ENCODE measurements around the gene RIGI. TPM values are rescaled to one million over a fixed set of nuclear protein-coding genes. Genes with fewer than 3 reads are reported as not detected.

Gene RIGI
- total and polyA plus RNA-seq, 4 experiments from 2014 or later, result 19.4 to 32.0 (median 25.6) TPM

GRCh38 chr9:32503008-32503407, 23.0 kb downstream of the RIGI start:
- ChIA-PET CTCF (ENCODE audit: partially characterized antibody) (interaction anchor here (0.8 kb wide), 1 partner anchor 71 kb away, joined by 5 read pairs; no protein-coding TSS in a partner anchor), POLR2A (ENCODE audit: partially characterized antibody) (interaction anchor here (1.2 kb wide), 1 partner anchor 23 kb away, joined by 3 read pairs; the partner anchor contains the start of gene RIGI)
- intact Hi-C loops (cut with micrococcal nuclease), result no loop called here

GRCh38 chr9:32502464-32502863, 23.5 kb downstream of the RIGI start:
- H3K27me3 Mint-ChIP-seq, result no peaks in the 10 kb centered on the region
- H3K27me3 ChIP-seq (ENCODE audit: insufficient read depth, low read length), result no peaks in the 10 kb centered on the region
- ChIA-PET CTCF (ENCODE audit: partially characterized antibody) (no interaction called here), POLR2A (ENCODE audit: partially characterized antibody) (interaction anchor here (1.2 kb wide), 1 partner anchor 23 kb away, joined by 3 read pairs; the partner anchor contains the start of gene RIGI)
- H3K27ac ChIP-seq (ENCODE audit: low read depth, low read length), result no peak overlapping the region
- no peak for DNase-seq
- H3K36me3 ChIP-seq (ENCODE audit: insufficient read depth, low read length), result peaks cover 12% of the 10 kb centered on the region
- intact Hi-C loops (cut with micrococcal nuclease), result no loop called here
- H3K36me3 Mint-ChIP-seq, result peaks cover 27 to 38% of the 10 kb centered on the region in 2 donors
- peak overlapping the region in 6 of 7 donors; percentile 17 to 82 (median 54) for H3K27ac Mint-ChIP-seq
- H3K9me3 ChIP-seq (ENCODE audit: control insufficient read depth in 1 of 2, low read length in 2 of 2), result no peaks in the 10 kb centered on the region
- H3K9me3 Mint-ChIP-seq, result no peaks in the 10 kb centered on the region
- H3K4me1 ChIP-seq (ENCODE audit: insufficient read depth, low read length), result no peaks in the 10 kb centered on the region
- peaks cover 3 to 16% (median 7%) of the 10 kb centered on the region in 4 donors for H3K4me1 Mint-ChIP-seq
- no peak overlapping the region for H3K4me3 ChIP-seq (ENCODE audit: low read length in 2 of 2)
- H3K4me3 Mint-ChIP-seq, result no peak overlapping the region

More at GRCh38 chr9:32503008-32503407, 23.0 kb downstream of the RIGI start:
- no peak overlapping the region for H3K27ac ChIP-seq (ENCODE audit: low read depth, low read length)
- DNase-seq, result no peak
- H3K4me1 ChIP-seq (ENCODE audit: insufficient read depth, low read length), result no peaks in the 10 kb centered on the region
- Mint-ChIP-seq H3K4me3 (no peak overlapping the region), H3K36me3 (peaks cover 25 to 36% of the 10 kb centered on the region in 2 donors), H3K27ac (peak overlapping the region; percentile 3 to 82 (median 63)), H3K9me3 (no peaks in the 10 kb centered on the region), H3K4me1 (peaks cover 7 to 16% (median 9%) of the 10 kb centered on the region in 4 donors), H3K27me3 (no peaks in the 10 kb centered on the region)
- no peaks in the 10 kb centered on the region for H3K27me3 ChIP-seq (ENCODE audit: insufficient read depth, low read length)
- no peak overlapping the region for H3K4me3 ChIP-seq (ENCODE audit: low read length in 2 of 2)
- H3K36me3 ChIP-seq (ENCODE audit: insufficient read depth, low read length), result peaks cover 11% of the 10 kb centered on the region
- no peaks in the 10 kb centered on the region for H3K9me3 ChIP-seq (ENCODE audit: control insufficient read depth in 1 of 2, low read length in 2 of 2)

DNA sequence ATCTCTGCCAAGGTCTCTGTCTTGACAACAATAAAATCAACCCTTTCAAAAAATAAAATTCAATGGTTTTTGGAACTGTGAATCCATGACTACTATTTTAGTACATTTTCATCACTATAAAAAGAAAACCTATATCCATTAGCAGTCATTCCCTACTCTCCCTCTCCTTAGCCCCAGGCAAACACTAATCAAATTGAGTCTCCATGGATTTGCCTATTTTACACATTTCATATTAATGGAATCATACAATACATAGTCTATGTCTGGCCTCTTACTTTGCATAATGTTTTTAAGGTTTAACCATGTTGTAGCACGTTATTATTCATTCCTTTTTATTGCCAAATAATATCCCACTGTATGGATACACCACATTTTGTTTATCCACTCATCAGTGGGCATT, 24.1 kb downstream of the RIGI start:
- H3K27ac Mint-ChIP-seq, result no peak overlapping the region
- H3K27ac ChIP-seq (ENCODE audit: low read depth, low read length), result no peak overlapping the region
- intact Hi-C loops (cut with micrococcal nuclease), result no loop called here
- H3K27me3 Mint-ChIP-seq, result no peaks in the 10 kb centered on the region
- H3K36me3 ChIP-seq (ENCODE audit: insufficient read depth, low read length), result peaks cover 12% of the 10 kb centered on the region
- ChIA-PET CTCF (ENCODE audit: partially characterized antibody) (no interaction called here), POLR2A (ENCODE audit: partially characterized antibody) (interaction anchor here (1.2 kb wide), 1 partner anchor 24 kb away, joined by 3 read pairs; the partner anchor contains the start of gene RIGI)
- no peak overlapping the region for H3K4me3 Mint-ChIP-seq
- peaks cover 3 to 16% (median 7%) of the 10 kb centered on the region in 4 donors for H3K4me1 Mint-ChIP-seq
- no peaks in the 10 kb centered on the region for H3K9me3 ChIP-seq (ENCODE audit: control insufficient read depth in 1 of 2, low read length in 2 of 2)
- no peaks in the 10 kb centered on the region for H3K27me3 ChIP-seq (ENCODE audit: insufficient read depth, low read length)
- no peaks in the 10 kb centered on the region for H3K4me1 ChIP-seq (ENCODE audit: insufficient read depth, low read length)
- H3K36me3 Mint-ChIP-seq, result peaks cover 28 to 39% of the 10 kb centered on the region in 2 donors
- no peak overlapping the region for H3K4me3 ChIP-seq (ENCODE audit: low read length in 2 of 2)
- no peaks in the 10 kb centered on the region for H3K9me3 Mint-ChIP-seq
- DNase-seq, result no peak

DNA sequence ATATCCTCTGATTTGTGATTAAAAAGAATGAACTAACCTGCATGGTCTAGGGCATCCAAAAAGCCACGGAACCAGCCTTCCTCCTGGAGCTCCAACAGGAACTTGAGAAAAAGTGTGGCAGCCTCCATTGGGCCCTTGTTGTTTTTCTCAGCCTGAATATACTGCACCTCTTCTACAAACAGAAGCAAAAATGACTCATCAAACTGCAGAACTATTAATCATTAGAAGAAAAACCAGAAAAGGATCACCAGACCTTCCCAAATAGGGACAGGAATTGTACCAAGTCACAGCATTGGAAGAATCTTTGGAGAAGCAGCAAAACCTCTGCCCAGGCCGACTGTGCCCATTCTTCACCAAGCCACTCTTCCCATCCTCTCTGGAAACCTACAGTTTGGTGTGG, 25.2 kb downstream of the RIGI start:
- intact Hi-C loops (cut with micrococcal nuclease), result no loop called here
- Mint-ChIP-seq H3K9me3 (no peaks in the 10 kb centered on the region), H3K4me1 (peaks cover 3 to 8% (median 5%) of the 10 kb centered on the region in 4 donors), H3K27me3 (no peaks in the 10 kb centered on the region), H3K36me3 (peaks cover 39 to 50% of the 10 kb centered on the region in 2 donors), H3K4me3 (no peak overlapping the region), H3K27ac (peak overlapping the region in 3 of 7 donors; percentile 8 to 57 (median 25))
- Histone ChIP-seq H3K27ac (ENCODE audit: low read depth, low read length) (no peak overlapping the region), H3K9me3 (ENCODE audit: control insufficient read depth in 1 of 2, low read length in 2 of 2) (no peaks in the 10 kb centered on the region), H3K4me1 (ENCODE audit: insufficient read depth, low read length) (no peaks in the 10 kb centered on the region), H3K36me3 (ENCODE audit: insufficient read depth, low read length) (peaks cover 12% of the 10 kb centered on the region), H3K27me3 (ENCODE audit: insufficient read depth, low read length) (no peaks in the 10 kb centered on the region), H3K4me3 (ENCODE audit: low read length in 2 of 2) (no peak overlapping the region)
- ChIA-PET POLR2A (ENCODE audit: partially characterized antibody) (no interaction called here), CTCF (ENCODE audit: partially characterized antibody) (interaction anchor here (2.5 kb wide), 1 partner anchor 122 kb away, joined by 8 read pairs; no protein-coding TSS in a partner anchor)
- no peak for DNase-seq

DNA sequence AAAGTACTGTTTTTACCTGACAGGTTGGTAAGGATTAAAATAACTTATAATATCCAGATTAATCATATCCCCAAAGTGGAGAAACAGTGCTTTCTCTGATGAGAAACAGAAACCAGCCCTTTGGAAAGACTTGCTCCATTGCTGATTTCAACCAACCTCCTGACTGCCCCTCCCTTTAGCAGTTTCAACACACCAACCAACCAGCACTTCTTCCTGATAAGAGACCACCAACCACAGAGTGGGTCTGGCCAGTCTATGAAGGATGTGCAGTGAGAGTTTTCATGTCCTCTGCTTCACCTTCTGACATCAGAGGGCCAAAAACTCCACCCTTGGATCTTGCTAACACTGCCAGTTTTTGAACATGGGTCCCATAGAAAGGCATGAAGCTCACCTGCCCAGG, 28.1 kb downstream of the RIGI start:
- Histone ChIP-seq H3K36me3 (ENCODE audit: insufficient read depth, low read length) (peaks cover 12% of the 10 kb centered on the region), H3K4me1 (ENCODE audit: insufficient read depth, low read length) (no peaks in the 10 kb centered on the region), H3K9me3 (ENCODE audit: control insufficient read depth in 1 of 2, low read length in 2 of 2) (no peaks in the 10 kb centered on the region), H3K27me3 (ENCODE audit: insufficient read depth, low read length) (no peaks in the 10 kb centered on the region), H3K27ac (ENCODE audit: low read depth, low read length) (no peak overlapping the region), H3K4me3 (ENCODE audit: low read length in 2 of 2) (no peak overlapping the region)
- Mint-ChIP-seq H3K9me3 (no peaks in the 10 kb centered on the region), H3K36me3 (peaks cover 44 to 59% of the 10 kb centered on the region in 2 donors), H3K4me1 (peaks cover 2 to 6% (median 4%) of the 10 kb centered on the region in 4 donors), H3K27ac (peak overlapping the region in 3 of 7 donors; percentile 18 to 59 (median 37)), H3K4me3 (no peak overlapping the region), H3K27me3 (no peaks in the 10 kb centered on the region)
- intact Hi-C loops (cut with micrococcal nuclease), result no loop called here
- ChIA-PET CTCF (ENCODE audit: partially characterized antibody) (interaction anchor here (0.6 to 1.2 kb wide), 3 partner anchors 46 to 115 kb away, joined by 3 to 4 read pairs (median 3); no protein-coding TSS in a partner anchor), POLR2A (ENCODE audit: partially characterized antibody) (no interaction called here)
- no peak for DNase-seq

GRCh38 chr9:32490601-32491000, 35.4 kb downstream of the RIGI start:
- Histone ChIP-seq H3K9me3 (ENCODE audit: control insufficient read depth in 1 of 2, low read length in 2 of 2) (no peaks in the 10 kb centered on the region), H3K4me3 (ENCODE audit: low read length in 2 of 2) (no peak overlapping the region), H3K27ac (ENCODE audit: low read depth, low read length) (no peak overlapping the region), H3K36me3 (ENCODE audit: insufficient read depth, low read length) (peaks cover 34% of the 10 kb centered on the region), H3K27me3 (ENCODE audit: insufficient read depth, low read length) (no peaks in the 10 kb centered on the region), H3K4me1 (ENCODE audit: insufficient read depth, low read length) (no peaks in the 10 kb centered on the region)
- Mint-ChIP-seq H3K9me3 (no peaks in the 10 kb centered on the region), H3K4me3 (no peak overlapping the region), H3K27ac (peak overlapping the region in 2 of 7 donors; percentile 35 to 63), H3K4me1 (peaks cover 0 to 3% (median 0%) of the 10 kb centered on the region in 4 donors), H3K27me3 (no peaks in the 10 kb centered on the region), H3K36me3 (peaks cover 46 to 71% of the 10 kb centered on the region in 2 donors)
- intact Hi-C loops (cut with micrococcal nuclease), result no loop called here
- no peak for DNase-seq
- ChIA-PET POLR2A (ENCODE audit: partially characterized antibody) (interaction anchor here (1.4 kb wide), 1 partner anchor 60 kb away, joined by 3 read pairs; no protein-coding TSS in a partner anchor), CTCF (ENCODE audit: partially characterized antibody) (interaction anchor here (2.6 kb wide), 1 partner anchor 90 kb away, joined by 7 read pairs; no protein-coding TSS in a partner anchor)

GRCh38 chr9:32487981-32488380, 38.0 kb downstream of the RIGI start:
- Mint-ChIP-seq H3K27me3 (no peaks in the 10 kb centered on the region), H3K4me1 (peaks cover 0 to 3% (median 0%) of the 10 kb centered on the region in 4 donors), H3K27ac (peak overlapping the region in 1 of 7 donors; percentile 46), H3K4me3 (no peak overlapping the region), H3K9me3 (no peaks in the 10 kb centered on the region), H3K36me3 (peaks cover 60 to 81% of the 10 kb centered on the region in 2 donors)
- ChIA-PET POLR2A (ENCODE audit: partially characterized antibody) (interaction anchor here (1.3 kb wide), 1 partner anchor 25 kb away, joined by 3 read pairs; no protein-coding TSS in a partner anchor), CTCF (ENCODE audit: partially characterized antibody) (interaction anchor here (0.6 to 1.5 kb wide), 7 partner anchors 17 to 523 kb away, joined by 3 read pairs; partner anchors contain the start of gene RIGI)
- H3K9me3 ChIP-seq (ENCODE audit: control insufficient read depth in 1 of 2, low read length in 2 of 2), result no peaks in the 10 kb centered on the region
- no peaks in the 10 kb centered on the region for H3K4me1 ChIP-seq (ENCODE audit: insufficient read depth, low read length)
- H3K27ac ChIP-seq (ENCODE audit: low read depth, low read length), result no peak overlapping the region
- intact Hi-C loops (cut with micrococcal nuclease), result no loop called here
- no peak overlapping the region for H3K4me3 ChIP-seq (ENCODE audit: low read length in 2 of 2)
- no peak for DNase-seq
- H3K27me3 ChIP-seq (ENCODE audit: insufficient read depth, low read length), result no peaks in the 10 kb centered on the region
- peaks cover 54% of the 10 kb centered on the region for H3K36me3 ChIP-seq (ENCODE audit: insufficient read depth, low read length)
